ENCODE results near the gene CXCR4.

Gene CXCR4

GRCh38 chr2:136065907-136066306, 52.0 kb downstream of the CXCR4 start:
- H3K4me3 ChIP-seq: no peak overlapping the region
- no peak for DNase-seq (ENCODE audit: low spot score)
- H3K27ac ChIP-seq: no peak overlapping the region
- TF ChIP-seq, protein P1, sequence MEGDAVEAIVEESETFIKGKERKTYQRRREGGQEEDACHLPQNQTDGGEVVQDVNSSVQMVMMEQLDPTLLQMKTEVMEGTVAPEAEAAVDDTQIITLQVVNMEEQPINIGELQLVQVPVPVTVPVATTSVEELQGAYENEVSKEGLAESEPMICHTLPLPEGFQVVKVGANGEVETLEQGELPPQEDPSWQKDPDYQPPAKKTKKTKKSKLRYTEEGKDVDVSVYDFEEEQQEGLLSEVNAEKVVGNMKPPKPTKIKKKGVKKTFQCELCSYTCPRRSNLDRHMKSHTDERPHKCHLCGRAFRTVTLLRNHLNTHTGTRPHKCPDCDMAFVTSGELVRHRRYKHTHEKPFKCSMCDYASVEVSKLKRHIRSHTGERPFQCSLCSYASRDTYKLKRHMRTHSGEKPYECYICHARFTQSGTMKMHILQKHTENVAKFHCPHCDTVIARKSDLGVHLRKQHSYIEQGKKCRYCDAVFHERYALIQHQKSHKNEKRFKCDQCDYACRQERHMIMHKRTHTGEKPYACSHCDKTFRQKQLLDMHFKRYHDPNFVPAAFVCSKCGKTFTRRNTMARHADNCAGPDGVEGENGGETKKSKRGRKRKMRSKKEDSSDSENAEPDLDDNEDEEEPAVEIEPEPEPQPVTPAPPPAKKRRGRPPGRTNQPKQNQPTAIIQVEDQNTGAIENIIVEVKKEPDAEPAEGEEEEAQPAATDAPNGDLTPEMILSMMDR (IDR thresholded peaks at IDR 0.05): no peak

DNA sequence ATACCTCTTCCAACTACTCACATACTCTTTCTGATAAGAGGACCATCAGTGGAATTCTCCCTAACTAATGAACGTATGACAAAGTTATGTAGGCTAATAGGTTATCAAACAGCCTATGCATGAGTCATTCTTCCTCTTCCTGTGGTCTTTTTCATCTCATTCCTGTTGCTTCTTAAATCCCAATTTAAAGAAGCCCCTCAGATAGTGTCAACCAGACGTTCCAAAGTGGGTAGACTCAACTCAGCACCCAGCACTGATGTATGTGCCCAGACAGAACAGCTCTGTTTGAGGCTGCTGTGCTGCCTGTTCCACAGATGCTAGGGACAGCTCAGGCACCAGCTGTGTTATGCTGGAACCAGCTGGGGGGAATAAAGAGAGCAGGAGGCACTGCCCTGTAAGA, 52.6 kb downstream of the CXCR4 start:
- Histone ChIP-seq H3K4me3 (no peak overlapping the region), H3K27ac (no peak overlapping the region)
- TF ChIP-seq, protein P1 (IDR thresholded peaks at IDR 0.05): no peak
- DNase-seq (ENCODE audit: low spot score): no peak

Data from coronary artery (tissue), 2 donors.